CD4-positive, alpha-beta T cell treated with Interleukin-15 for 4 hours (primary cell): Measurements from ENCODE around the gene TFAP2A.

Source experiments
- DNase-seq: peaks from one replicate; pipeline ENCODE4 v3.0.0-alpha.2; 2020; ENCODE audit warnings: low spot score

Gene TFAP2A

DNA sequence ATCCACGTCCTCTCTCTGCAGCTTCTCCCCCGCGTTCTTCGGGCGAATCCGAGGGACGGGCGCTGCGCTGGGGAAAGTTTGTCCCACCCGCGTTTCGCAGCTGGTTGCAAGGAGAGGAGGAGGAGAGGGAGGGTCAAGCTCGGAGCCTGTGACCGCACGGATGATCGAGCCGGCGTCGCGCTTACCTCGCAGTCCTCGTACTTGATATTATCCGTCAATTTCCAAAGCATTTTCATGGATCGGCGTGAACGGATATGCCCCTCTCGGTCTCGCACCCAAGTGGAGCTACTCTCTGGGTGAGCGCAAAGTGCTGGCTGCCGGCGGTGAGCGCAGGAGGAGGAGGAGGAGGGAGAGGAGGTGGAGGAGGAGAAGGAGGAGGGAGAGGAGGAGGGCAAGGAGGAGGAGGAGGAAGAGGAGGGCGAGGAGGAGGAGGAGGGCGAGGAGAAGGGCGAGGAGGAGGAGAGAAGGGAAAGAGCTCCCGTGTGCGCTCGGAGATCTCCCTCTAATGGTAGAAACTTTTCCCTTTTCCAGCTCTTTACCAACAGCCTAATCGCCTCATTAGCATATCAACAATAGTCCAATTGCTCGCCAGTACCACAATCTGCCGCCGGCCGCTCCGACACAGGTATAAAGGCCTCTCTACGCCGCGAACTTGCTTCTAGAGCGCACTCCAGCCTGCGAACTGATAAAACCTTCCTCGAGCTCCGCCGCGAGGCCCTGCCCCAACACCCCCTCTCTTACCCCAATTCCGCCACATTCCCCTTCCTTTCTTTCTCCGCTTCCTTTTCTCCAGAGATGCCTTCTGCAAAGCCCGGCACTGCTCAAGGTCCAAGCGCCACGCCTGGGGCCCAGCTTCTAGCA is at the start of gene TFAP2A:
Gene TFAP2A (minus strand): TSS at position 319 of the 861 bp plus-strand sequence. CDS start 83 bp downstream, at position 236.
- DNase-seq: no peak

- DNase-seq: no peak
Observed at GRCh38 chr6:10463491-10464481, 48.9 kb upstream of the TFAP2A start.

DNA sequence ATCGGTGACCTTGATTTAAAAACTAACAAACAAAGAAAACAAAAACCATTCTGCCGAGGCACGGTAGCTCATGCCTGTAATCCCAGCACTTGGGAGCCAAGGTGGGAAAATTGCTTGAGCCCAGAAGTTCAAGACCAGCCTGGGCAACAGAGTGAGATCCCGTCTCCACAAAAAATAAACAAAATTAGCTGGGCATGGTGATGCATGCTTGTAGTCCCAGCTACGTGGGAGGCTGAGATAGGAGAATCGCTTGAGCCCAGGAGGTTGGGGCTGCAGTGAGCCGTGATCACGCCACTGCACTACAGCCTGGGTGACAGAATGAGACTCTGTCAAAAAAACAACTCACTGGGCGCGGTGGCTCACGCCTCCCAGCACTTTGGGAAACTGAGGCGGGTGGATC is 48.2 kb upstream of the TFAP2A start:
- DNase-seq: no peak

- no peak for DNase-seq
Observed at GRCh38 chr6:10461850-10462249, 47.0 kb upstream of the TFAP2A start.

DNA sequence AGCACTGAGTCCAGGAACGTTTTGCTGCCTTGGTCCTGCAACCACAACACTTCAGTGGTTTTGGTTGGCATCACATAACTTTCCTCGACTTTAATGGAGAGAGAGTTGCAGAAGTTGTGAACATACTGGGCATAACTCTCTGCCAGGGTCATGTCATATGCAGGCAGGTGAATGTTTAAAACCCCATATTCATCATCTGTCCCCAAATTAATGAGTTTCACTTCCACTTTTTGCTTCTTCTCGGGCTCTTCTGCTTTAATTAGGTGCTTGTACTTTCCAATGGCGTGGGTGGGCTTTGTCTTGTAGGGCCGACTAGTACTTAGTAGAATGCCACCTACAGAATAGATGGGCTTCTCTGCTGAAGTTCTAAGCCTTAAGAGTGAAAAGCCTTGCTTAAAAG is 45.2 kb upstream of the TFAP2A start:
- DNase-seq: no peak

- DNase-seq: no peak
Observed at GRCh38 chr6:10458287-10458686, 43.4 kb upstream of the TFAP2A start.

DNA sequence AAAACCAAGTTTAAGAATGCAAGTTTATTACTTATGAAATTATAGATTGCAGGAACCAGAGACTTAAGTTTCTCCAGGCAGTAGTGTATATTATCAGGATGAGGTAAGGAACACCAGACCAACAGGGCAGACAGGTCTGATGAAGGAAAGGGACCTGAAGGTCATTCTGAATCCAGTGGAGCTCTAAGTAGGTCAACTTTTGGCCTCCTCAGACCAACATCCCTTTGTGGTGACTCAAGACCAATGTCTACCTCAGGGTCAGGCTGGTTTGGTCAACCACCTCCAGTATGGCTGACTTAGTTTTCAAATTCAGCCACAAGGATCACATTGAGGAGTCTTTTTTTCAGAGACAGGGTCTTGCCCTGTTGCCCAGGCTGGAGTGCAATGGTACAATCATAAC is 38.7 kb upstream of the TFAP2A start:
- no peak for DNase-seq

GRCh38 chr6:10451828-10452509 is 37.1 kb upstream of the TFAP2A start:
- no peak for DNase-seq

GRCh38 chr6:10451394-10451793 is 36.5 kb upstream of the TFAP2A start:
- DNase-seq: no peak

DNA sequence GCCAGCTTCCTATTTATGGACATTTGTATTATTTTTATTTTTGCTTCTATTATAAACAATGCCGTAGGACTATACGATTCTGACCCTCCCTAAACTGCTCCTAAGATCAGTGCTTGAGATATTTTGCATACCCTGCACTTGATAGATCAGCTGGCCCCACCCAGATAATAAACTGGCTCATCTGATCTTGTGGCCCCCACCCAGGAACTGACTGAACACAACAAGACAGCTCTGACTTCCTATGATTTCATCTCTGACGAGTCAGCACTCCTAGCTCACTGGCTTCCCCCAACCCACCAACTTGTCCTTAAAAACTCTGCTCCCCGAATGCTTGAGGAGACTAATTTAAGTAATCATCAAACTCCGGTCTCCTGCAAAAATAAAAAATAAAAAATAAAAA is 34.9 kb upstream of the TFAP2A start:
- no peak for DNase-seq

- DNase-seq: no peak
Observed at GRCh38 chr6:10448096-10448495, 33.2 kb upstream of the TFAP2A start.

- DNase-seq: no peak
Observed at GRCh38 chr6:10446548-10446947, 31.7 kb upstream of the TFAP2A start.

DNA sequence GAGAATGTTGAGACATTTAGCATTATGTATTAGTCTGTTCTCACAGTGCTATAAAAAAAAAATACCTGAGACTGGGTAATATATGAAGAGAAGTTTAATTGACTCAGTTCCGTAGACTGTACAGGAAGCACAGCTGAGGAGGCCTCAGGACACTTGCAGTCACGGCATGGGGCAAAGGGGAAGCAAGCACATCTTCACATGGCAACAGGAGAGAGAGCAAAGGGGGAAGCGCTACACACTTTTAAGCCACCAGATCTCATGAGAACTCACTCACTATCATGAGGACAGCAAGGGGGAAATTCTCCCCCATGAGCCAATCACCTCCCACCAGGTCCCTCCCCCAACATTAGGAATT is 26.8 kb upstream of the TFAP2A start:
- DNase-seq: no peak

- no peak for DNase-seq
Observed at GRCh38 chr6:10441004-10441654, 26.3 kb upstream of the TFAP2A start.

DNA sequence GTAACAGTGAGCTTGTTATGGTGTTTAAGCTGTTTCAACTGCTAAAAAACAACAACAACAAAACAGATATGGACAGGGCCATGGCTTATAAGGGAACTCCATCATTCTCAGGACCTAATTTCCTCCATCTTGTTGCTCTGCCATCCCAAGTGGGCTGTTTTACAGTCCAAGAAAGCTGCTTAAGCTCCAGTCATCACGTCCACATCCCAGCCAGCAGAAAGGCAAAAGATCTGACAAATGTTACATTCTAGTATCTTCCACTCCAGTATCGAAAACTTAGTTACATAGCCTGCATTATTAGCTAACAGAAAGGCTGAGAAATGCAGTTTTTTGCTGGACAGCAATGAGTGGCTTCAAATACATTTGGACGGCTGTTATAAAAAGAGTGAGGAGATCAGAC is 23.0 kb upstream of the TFAP2A start:
- no peak for DNase-seq

GRCh38 chr6:10434235-10434634 is 19.4 kb upstream of the TFAP2A start:
- DNase-seq: no peak

GRCh38 chr6:10433322-10433721 is 18.4 kb upstream of the TFAP2A start:
- DNase-seq: no peak

GRCh38 chr6:10431423-10432164 is 16.7 kb upstream of the TFAP2A start:
- DNase-seq: no peak

DNA sequence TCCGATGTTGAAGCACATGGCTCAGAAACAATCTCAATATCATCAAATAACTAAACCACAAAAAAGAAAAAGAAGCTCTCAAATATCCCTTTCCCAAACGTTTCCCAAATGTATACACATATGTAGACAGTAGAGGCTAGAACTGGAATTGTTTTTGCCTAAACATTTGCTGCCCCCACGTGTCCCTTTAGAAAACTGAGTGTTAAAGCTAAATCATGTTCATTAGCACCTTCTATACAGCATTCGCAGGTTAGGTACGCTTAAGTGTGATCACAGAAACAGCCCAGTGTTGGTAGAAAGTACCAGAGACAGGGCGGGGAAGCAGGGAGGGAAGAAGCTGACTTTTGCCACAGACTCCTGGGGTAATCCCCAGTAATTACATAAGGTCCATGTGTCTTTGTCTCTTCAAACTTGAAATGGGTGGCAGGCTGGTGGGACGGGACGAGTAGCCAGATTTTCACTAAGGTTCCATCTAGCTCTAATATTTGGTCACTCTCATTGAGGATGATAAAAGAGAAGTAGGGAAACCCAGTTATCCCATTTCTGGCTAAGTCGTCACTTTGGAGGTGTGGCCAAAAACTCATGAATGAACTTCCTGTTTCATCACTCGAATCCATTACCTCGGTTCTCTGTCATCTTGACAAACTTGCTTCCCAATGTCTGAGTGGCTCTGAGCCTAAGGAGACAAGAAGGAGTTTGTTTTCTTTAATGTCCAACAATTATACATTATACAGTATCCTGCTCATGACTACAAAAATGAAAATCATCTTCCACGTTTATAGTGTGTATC is 15.0 kb upstream of the TFAP2A start:
- DNase-seq: no peak

DNA sequence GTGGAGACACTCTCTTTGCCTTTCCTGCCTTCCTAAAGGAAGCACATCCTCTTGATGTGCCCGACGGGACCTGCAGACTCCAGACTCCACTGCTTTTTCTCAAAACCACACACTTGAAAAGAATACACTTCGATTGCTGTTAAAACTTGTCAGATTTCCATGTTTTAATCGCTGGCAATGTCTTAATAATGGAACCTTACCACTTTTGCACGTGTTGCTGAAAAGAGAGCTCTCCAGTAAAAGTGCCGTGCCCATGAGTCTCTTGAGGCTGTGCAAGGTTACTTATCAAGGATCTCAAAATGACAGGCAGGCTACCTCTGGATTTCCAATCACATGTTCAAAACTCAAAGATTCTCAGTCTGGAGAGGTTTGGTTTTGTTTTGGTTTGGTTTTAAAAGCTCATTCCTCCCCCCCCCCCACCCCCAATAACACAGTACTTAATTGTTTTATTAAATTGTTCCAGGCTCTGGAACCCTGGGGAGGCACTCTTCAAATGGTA is 12.0 kb upstream of the TFAP2A start:
- no peak for DNase-seq
